NOMO-1 (cell line): Measurements from ENCODE around the gene LPP.
"Not testable (repeated sequence)": the region's sequence is repeated elsewhere in the genome, so short reads cannot be mapped to it uniquely, and the experiment has no call there.

Source experiments
- DNase-seq, 2 experiments: peaks; one replicate each; lab custom pipeline; 2025; ENCODE audit not compliant: unreplicated experiment in 2 of 2; lab: John Stamatoyannopoulos, UW

LPP gene, protein sequence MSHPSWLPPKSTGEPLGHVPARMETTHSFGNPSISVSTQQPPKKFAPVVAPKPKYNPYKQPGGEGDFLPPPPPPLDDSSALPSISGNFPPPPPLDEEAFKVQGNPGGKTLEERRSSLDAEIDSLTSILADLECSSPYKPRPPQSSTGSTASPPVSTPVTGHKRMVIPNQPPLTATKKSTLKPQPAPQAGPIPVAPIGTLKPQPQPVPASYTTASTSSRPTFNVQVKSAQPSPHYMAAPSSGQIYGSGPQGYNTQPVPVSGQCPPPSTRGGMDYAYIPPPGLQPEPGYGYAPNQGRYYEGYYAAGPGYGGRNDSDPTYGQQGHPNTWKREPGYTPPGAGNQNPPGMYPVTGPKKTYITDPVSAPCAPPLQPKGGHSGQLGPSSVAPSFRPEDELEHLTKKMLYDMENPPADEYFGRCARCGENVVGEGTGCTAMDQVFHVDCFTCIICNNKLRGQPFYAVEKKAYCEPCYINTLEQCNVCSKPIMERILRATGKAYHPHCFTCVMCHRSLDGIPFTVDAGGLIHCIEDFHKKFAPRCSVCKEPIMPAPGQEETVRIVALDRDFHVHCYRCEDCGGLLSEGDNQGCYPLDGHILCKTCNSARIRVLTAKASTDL

DNA sequence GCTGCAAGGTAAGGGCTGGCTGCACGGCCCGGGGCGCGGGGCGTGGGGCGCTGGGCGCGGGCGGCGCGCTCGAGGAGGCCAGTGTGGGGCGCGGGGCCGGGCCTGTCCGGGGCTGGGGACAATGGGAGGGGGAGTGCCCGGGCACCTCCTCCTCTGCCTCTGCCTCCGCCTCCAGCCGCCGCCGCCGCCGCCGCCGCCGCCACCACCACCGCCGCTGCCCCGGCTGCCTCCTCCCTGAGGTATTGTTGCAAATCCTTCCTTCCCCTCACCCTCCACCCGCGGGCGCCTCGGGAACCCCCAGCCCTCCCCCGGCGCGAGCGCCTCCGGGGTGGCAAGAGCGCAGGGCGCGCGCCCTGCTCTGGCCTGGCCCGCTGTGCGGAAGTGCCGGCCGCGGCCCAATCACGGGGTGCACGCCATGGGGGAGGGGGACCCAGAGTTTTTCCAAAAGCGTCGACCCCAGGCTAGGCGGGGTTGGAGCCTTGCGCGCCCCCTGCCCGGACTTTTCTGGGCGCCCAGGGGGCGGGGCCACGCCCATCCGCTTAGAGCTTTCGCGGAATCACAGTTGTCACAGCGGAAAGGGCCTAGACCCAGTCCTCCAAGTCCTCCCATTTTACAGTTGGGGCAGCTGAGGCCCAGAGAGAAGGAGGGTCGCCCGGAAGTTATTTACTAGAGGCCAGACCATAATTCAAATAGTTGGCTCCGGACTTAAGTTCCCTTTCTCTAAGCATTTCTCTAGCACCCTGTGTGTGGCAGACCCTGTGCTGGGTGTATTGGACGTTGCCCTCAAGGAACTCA is at the start of gene LPP:
LPP (plus strand) TSS at position 144 of the 795 bp plus-strand sequence. CDS start 251,964 bp downstream, outside the sequence.
- DNase-seq = peak; percentile 72 to 87

DNA sequence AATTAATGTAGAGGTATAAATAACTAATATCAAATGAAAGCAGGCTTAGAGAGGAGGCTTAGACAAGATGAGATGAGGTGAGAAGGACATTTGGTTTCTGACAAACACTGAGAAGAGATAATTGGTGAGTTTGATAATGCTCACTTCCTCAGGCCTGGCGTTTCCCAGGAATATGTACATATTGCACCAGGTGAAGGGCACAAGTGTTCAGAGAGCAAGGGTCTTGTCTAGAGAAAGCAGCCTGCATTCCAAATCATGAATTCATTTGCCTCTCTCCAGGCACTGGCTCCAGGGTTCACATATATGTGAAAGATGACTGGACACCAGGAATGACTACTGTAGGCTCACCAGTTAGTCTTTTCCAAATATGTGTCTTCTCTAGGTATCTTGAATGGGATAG is 48.0 kb upstream of the LPP start:
- DNase-seq = no peak

DNA sequence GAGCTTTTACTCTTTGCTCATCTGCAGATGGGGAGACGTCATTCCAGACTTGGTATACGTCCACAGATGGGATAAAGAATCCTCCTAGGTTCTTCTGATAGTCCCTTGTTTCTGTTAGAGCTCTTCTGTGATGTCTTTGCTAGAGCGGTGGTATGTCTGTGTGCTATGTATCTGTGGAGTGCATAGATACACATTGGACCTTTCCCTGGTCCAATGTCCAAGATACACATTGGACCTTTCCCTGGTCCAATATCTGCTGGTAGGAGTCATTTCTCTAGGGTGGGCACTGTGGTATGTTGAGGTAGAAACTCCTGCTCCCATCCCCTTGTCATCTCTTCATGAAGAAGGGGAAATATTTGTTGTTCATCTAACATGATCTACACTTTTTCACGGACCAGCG is 47.5 kb upstream of the LPP start:
- no peak for DNase-seq

GRCh38 chr3:188106887-188107830 is 46.8 kb upstream of the LPP start:
- DNase-seq = no peak

- no peak for DNase-seq
Observed at GRCh38 chr3:188108703-188109412, 45.1 kb upstream of the LPP start.

DNA sequence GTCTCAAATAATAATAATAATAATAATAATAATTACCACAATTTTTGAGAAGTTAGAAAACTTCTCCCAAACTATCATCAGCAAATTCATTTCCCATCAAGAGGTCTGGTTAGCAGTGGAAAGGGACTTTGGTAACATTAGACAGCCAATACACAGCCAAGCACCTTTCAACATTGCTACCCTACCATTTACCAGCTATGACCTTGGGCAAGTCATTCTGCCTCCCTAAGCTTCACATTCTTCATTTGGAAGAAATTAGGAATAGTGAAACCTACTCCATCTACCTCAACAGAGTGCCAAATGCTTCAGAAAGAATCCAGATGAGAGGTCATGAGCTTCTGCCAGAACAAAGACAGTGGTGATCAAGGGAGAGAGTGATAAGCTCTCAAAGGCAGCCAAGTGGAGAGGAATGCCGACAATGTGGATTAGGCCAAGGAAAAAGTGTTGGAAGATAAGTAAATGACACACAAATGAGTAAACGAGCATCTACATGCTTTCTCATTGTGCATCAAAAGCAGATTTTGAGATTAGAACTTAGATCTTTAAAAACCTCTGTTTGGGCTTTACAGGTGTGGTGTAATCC is 42.9 kb upstream of the LPP start:
- no peak for DNase-seq

GRCh38 chr3:188113756-188114155 is 40.2 kb upstream of the LPP start:
- DNase-seq = peak; percentile 37 to 40

DNA sequence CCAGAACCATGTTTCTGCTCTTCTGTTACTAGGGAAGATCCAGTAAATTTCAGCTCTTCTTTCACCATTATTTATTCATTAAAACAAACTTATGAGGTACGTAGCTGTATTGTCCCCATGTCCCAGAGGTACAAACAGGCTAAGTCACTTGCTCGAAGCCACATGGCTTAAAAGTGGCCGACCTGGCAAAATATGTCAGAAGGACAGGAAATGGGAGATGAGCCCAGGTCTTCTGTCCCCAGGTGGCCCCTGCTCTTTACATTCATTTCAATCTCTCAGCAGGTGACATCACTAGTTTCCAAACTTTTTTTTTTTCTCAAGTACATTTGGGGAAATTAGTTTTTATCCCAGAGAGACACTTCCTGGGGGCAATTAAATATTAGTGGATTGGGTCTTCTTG is 34.1 kb upstream of the LPP start:
- no peak for DNase-seq

DNA sequence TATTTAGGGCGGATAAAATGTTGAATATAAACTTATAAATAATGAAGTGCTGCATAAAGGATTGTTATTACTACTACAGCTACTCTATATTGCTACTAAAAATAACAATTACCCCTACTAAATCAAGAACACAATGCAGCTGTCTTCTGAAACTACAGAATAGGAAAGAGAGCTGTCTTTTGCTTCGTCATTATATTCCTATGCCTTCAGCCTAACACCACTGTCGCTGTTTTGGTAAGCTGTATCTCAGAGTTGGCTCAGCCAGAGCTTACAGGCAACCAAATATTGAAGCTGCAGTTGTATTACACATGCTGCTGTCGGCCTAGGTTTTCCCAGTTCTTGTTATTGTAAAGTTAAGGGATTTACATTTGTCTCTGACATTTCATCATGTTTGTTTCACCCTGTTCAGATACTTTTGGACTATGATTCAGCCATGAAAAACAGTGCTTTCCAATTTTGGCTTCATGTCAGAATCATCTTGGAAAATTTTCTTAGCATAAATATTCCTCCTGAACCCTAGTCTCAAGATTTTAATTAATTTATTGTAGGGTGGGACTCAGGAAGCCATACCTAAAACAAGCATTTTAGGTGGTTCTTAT is 31.3 kb upstream of the LPP start:
- DNase-seq = no peak

DNA sequence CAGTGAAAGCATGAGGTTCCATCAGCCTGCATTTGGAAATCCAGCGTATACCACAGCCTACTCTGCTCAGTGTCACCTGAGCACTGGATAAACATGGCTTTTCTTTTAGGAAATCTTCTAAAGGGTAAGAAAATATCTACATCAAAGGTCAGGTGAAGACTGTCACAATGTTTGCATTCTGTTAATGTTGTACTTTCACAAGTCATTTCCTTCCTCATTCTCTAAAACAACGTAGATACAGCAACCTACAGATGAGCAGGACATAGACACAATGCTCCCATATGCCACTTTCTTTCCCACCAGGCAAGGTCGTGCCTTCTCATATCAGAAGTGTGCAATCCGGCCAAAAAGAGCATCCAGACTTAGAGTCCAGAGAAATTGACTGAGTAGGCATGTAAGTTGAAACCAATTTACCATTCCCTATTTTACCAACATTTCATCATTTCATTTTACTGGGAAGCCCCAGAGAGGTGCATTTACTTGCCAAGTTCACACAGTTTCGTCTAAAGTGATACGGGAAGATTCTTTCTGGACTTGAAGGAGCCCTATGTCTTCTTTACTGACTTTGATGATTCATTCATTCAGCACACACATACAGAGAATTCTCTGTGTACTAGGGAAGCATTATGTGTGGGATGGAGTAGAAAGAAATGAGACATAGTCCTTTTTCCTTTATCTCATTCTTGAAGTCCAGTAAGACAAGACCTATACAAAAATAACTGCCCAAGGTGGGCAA is 30.6 kb upstream of the LPP start:
- DNase-seq = peak; percentile 26 to 90

DNA sequence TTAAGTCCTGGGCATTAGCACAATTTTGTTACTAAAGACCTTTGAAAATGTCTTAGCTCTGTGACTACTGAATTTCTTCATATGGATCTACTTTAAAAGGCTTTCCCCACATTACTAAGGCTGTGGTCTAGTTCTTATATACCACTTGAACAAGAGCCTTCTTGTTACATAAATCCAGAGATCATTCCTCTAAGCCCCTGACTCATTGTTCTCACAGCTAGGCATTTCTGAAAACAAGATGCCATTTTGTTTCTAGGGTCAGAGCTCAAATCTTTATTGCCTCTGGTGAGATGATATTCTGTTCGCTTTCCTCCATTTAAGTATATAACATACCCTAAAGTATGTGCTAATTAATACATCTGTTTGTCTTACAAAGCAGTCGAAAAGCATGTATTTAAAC is 29.8 kb upstream of the LPP start:
- no peak for DNase-seq

- peak; percentile 21 to 28 for DNase-seq
Observed at GRCh38 chr3:188125076-188125475, 28.9 kb upstream of the LPP start.

GRCh38 chr3:188126276-188126675 is 27.7 kb upstream of the LPP start:
- no peak for DNase-seq

DNA sequence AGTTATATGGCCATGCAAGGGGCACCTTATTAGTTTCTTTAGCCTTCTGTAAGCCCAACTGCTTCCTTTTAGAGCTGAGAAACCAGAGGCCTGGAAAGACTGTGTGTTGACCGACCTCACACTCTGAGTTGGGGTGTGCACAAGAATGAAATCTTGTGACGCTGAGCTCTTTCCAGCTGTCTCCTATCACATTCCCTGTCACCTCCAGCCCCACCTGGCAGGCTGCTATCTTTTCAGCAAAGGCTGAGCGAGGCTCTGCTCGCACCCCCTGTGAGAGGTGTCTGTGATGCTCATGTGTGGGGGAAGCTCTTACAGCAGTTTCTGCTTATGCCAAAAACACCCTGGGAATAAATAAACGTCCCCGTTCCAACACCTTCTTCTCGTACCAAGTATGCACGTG is 27.0 kb upstream of the LPP start:
- DNase-seq = no peak

- peak in 1 of 2 experiments; percentile 4 for DNase-seq
Observed at GRCh38 chr3:188128905-188129304, 25.1 kb upstream of the LPP start.

GRCh38 chr3:188131023-188131422 is 22.9 kb upstream of the LPP start:
- DNase-seq = not testable (repeated sequence)

DNA sequence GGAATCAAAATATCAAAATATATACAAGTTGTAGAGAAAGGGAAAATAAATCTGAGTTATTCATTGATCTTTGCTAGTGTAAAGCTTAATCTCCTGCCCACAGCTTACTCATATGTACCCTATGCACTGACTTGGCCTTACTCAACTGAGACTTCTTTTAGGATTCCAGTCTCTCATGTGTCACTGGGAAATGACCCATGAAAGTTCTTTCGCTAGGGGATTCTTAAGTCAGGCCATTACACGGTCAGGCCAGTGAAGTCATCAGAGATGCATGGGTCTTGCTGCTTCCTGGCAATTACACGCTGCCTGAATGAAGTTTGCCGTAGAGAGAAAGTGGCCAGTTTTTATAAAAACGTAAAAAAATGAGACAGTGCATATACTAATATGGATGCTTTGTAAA is 20.7 kb upstream of the LPP start:
- DNase-seq = no peak

- DNase-seq = no peak
Observed at GRCh38 chr3:188133646-188134045, 20.3 kb upstream of the LPP start.
